ENCODE measurements around the gene MROH9. TPM values are rescaled to one million over a fixed set of nuclear protein-coding genes. Genes with fewer than 3 reads are reported as not detected.

Gene MROH9
- total and polyA plus RNA-seq, 2 experiments from 2014 or later, result 0.15 to 0.23 TPM

GRCh38 chr1:171112119-171112518 lies 176.8 kb downstream of the MROH9 start:
- Histone ChIP-seq H3K27ac (no peak overlapping the region), H3K36me3 (replicated peaks; ENCODE audit: insufficient read depth, low read depth) (no peaks in the 10 kb centered on the region), H3K4me2 (no peak overlapping the region), H4K20me1 (ENCODE audit: insufficient read depth, poor library complexity, severe bottlenecking) (no peaks in the 10 kb centered on the region), H3K27me3 (no peaks in the 10 kb centered on the region), H3K9me2 (replicated peaks; ENCODE audit: insufficient read depth) (no peaks in the 10 kb centered on the region), H2AFZ (no peak overlapping the region), H3K9me3 (ENCODE audit: low read depth) (no peaks in the 10 kb centered on the region), H3K4me1 (ENCODE audit: insufficient read depth) (no peaks in the 10 kb centered on the region), H3K4me3 (no peak overlapping the region), H3K79me2 (no peaks in the 10 kb centered on the region)
- no peak for TF ChIP-seq CTCF (IDR thresholded peaks at IDR 0.05; ENCODE audit: poor library complexity)
- no peak for TF ChIP-seq EZH2phosphoT487 (IDR thresholded peaks at IDR 0.05; ENCODE audit: low read depth, severe bottlenecking, unreplicated experiment)
- TF ChIP-seq EZH2 (IDR thresholded peaks at IDR 0.05; ENCODE audit: borderline replicate concordance), result no peak
- DNase-seq (ENCODE audit: low spot score), result no peak
- 93% methylated on average over 3 of the region's 3 CpGs for WGBS (ENCODE audit: low lambda C conversion rate, missing lambda C conversion rate)

GRCh38 chr1:171113382-171113781 lies 178.0 kb downstream of the MROH9 start:
- no peaks in the 10 kb centered on the region for H3K4me1 ChIP-seq (ENCODE audit: insufficient read depth)
- H3K36me3 ChIP-seq (replicated peaks; ENCODE audit: insufficient read depth, low read depth), result no peaks in the 10 kb centered on the region
- H3K9me2 ChIP-seq (replicated peaks; ENCODE audit: insufficient read depth), result no peaks in the 10 kb centered on the region
- H3K4me2 ChIP-seq, result no peak overlapping the region
- no peaks in the 10 kb centered on the region for H3K27me3 ChIP-seq
- H2AFZ ChIP-seq, result no peak overlapping the region
- WGBS (ENCODE audit: low lambda C conversion rate, missing lambda C conversion rate), result 87% methylated on average over 3 of the region's 3 CpGs
- no peaks in the 10 kb centered on the region for H3K9me3 ChIP-seq (ENCODE audit: low read depth)
- no peaks in the 10 kb centered on the region for H4K20me1 ChIP-seq (ENCODE audit: insufficient read depth, poor library complexity, severe bottlenecking)
- no peak overlapping the region for H3K4me3 ChIP-seq
- TF ChIP-seq EZH2phosphoT487 (IDR thresholded peaks at IDR 0.05; ENCODE audit: low read depth, severe bottlenecking, unreplicated experiment) (no peak), CTCF (IDR thresholded peaks at IDR 0.05; ENCODE audit: poor library complexity) (no peak), EZH2 (IDR thresholded peaks at IDR 0.05; ENCODE audit: borderline replicate concordance) (no peak)
- H3K79me2 ChIP-seq, result no peaks in the 10 kb centered on the region
- no peak overlapping the region for H3K27ac ChIP-seq
- DNase-seq (ENCODE audit: low spot score), result no peak

MicroRNAs encoded within 50 kb of the gene (microRNA counts, 767-probe panel; counts per million panel counts)
- not detected for microRNA hsa-miR-1295a

Small RNA genes within 50 kb of the gene (microRNA-seq; reads per million reads assigned to microRNA genes)
- not detected for gene MIR1295A
- not detected for gene MIR1295B

Small RNA genes within 50 kb of the gene (small RNA-seq; reads per million reads assigned to genes)
- gene MIR1295A, result 0.53 reads per million, percentile 42 among the genes with 10 or more reads in this experiment

Other genes with a start within 250 kb of the MROH9 start
- 0.16 and 1.6 TPM in 2 replicates for gene FMO3, start 155.4 kb downstream of the MROH9 start, total RNA-seq
- 0.49 and 0.52 TPM in 2 replicates for gene FMO3, start 155.4 kb downstream of the MROH9 start, polyA plus RNA-seq
- 0.70 and 2.0 TPM in 2 replicates for gene FMO2, start 249.8 kb downstream of the MROH9 start, total RNA-seq
- gene FMO2, start 249.8 kb downstream of the MROH9 start, polyA plus RNA-seq, result not detected in 2 replicates